HepG2 (cell line): ENCODE data around the gene MGAT5. TPM values are rescaled to one million over a fixed set of nuclear protein-coding genes. Genes with fewer than 3 reads are reported as not detected.

Experiments used
- FUBP1 ChIP-seq: sonication (generic); formaldehyde crosslinking; IDR thresholded peaks from 2 replicates; pipeline ENCODE4 v1.5.1; 2020; ENCODE audit warnings: missing genetic modification reagents, mild to moderate bottlenecking, borderline replicate concordance
- HMGXB3 ChIP-seq: sonication (generic); formaldehyde crosslinking; IDR thresholded peaks from 2 replicates; pipeline ENCODE4 v1.4.0; 2020; ENCODE audit warnings: missing genetic modification reagents, borderline replicate concordance
- HNF4A ChIP-seq: sonication (generic); formaldehyde crosslinking; IDR thresholded peaks from 2 replicates; pipeline ENCODE4 v1.4.0; 2020; ENCODE audit warnings: missing genetic modification reagents
- JDP2 ChIP-seq: sonication (generic); formaldehyde crosslinking; IDR thresholded peaks from 2 replicates; pipeline ENCODE4 v1.8.1; 2022; ENCODE audit warnings: missing genetic modification reagents, borderline replicate concordance
- MAFF ChIP-seq: IDR thresholded peaks from 2 replicates; pipeline ENCODE4 v1.6.1; 2011; ENCODE audit warnings: low read depth, low read length, improper control_type of control experiment
- MED13 ChIP-seq: sonication (generic); formaldehyde crosslinking; IDR thresholded peaks from 2 replicates; pipeline ENCODE4 v1.5.0; 2020; ENCODE audit warnings: missing genetic modification reagents
- MLLT10 ChIP-seq: sonication (generic); formaldehyde crosslinking; IDR thresholded peaks from 2 replicates; pipeline ENCODE4 v1.4.0; 2020; ENCODE audit warnings: missing genetic modification reagents
- MXD4 ChIP-seq: IDR thresholded peaks from 2 replicates; pipeline ENCODE4 v1.6.1; 2016; ENCODE audit warnings: mild to moderate bottlenecking, missing biosample characterization, missing genetic modification reagents
- MYC ChIP-seq: sonication (generic); formaldehyde crosslinking; IDR thresholded peaks from 2 replicates; pipeline ENCODE4 v1.9.0; 2021; ENCODE audit warnings: missing genetic modification reagents, borderline replicate concordance
- NFKBIZ ChIP-seq: IDR thresholded peaks from 2 replicates; pipeline ENCODE4 v1.6.1; 2018; ENCODE audit warnings: missing genetic modification reagents, missing compliant biosample characterization
- POGZ ChIP-seq: sonication (generic); formaldehyde crosslinking; IDR thresholded peaks from 2 replicates; pipeline ENCODE4 v1.4.0; 2020; ENCODE audit warnings: mild to moderate bottlenecking, missing genetic modification reagents
- RXRB ChIP-seq: IDR thresholded peaks from 2 replicates; pipeline ENCODE4 v1.6.1; 2016; ENCODE audit warnings: borderline replicate concordance, missing genetic modification reagents, missing compliant biosample characterization
- SP1 ChIP-seq, 2 experiments: fragments of 450-650 bp in 1 of 2; sonication (generic) in 1 of 2; formaldehyde crosslinking in 1 of 2; IDR thresholded peaks; 2 replicates each; pipeline versions ENCODE4 v1.4.0 to v1.6.1; 2016 to 2020; ENCODE audit warnings: missing genetic modification reagents in 1 of 2
- TIGD3 ChIP-seq: sonication (generic); formaldehyde crosslinking; IDR thresholded peaks from 2 replicates; pipeline ENCODE4 v1.5.1; 2020; ENCODE audit warnings: mild to moderate bottlenecking, missing genetic modification reagents, borderline replicate concordance
- YEATS2 ChIP-seq: sonication (generic); formaldehyde crosslinking; IDR thresholded peaks from 2 replicates; pipeline ENCODE4 v1.4.0; 2020; ENCODE audit warnings: missing genetic modification reagents, borderline replicate concordance
- ZBTB37 ChIP-seq: sonication (generic); formaldehyde crosslinking; IDR thresholded peaks from 2 replicates; pipeline ENCODE4 v1.4.0; 2020; ENCODE audit warnings: mild to moderate bottlenecking, missing genetic modification reagents
- ZNF225 ChIP-seq: sonication (generic); formaldehyde crosslinking; IDR thresholded peaks from 2 replicates; pipeline ENCODE4 v1.4.0; 2020; ENCODE audit warnings: mild to moderate bottlenecking, missing genetic modification reagents
- ZNF24 ChIP-seq: fragments of 450-650 bp; IDR thresholded peaks from 2 replicates; pipeline ENCODE4 v1.6.1; 2017; ENCODE audit warnings: antibody characterized with exemption, mild to moderate bottlenecking
- ZNF557 ChIP-seq: sonication (generic); formaldehyde crosslinking; IDR thresholded peaks from 2 replicates; pipeline ENCODE4 v1.4.0; 2020; ENCODE audit warnings: missing genetic modification reagents
- ZNF7 ChIP-seq: IDR thresholded peaks from 2 replicates; pipeline ENCODE4 v1.6.1; 2016; ENCODE audit warnings: missing biosample characterization, missing genetic modification reagents
- ZNF724P ChIP-seq: sonication (generic); formaldehyde crosslinking; IDR thresholded peaks from 2 replicates; pipeline ENCODE4 v1.8.0; 2022; ENCODE audit warnings: missing genetic modification reagents, borderline replicate concordance
- ZSCAN12 ChIP-seq: sonication (generic); formaldehyde crosslinking; IDR thresholded peaks from 2 replicates; pipeline ENCODE4 v1.9.0; 2021; ENCODE audit warnings: mild to moderate bottlenecking, missing genetic modification reagents
- polyA plus RNA-seq, 8 experiments: library from polyadenylated mRNA; depleted of rRNA in 3 of 8; stranded (reverse) in 7 of 8; unstranded in 1 of 8; fragments of >200 nt; fragmentation: Illumina TruSeq in 4 of 8; extraction: Trizol in 4 of 8; gene quantifications; 2 replicates each; pipeline versions ENCODE4 v1.2.1 to v1.2.3, GENCODE V29; 2011 to 2016; ENCODE audit warnings: low read depth in 4 of 8, missing spikeins in 1 of 8, mixed read lengths in 1 of 8; ENCODE audit not compliant: insufficient read depth in 1 of 8
- total RNA-seq, 5 experiments: library from RNA; depleted of rRNA; stranded (reverse); fragments of >200 nt; fragmentation: Illumina TruSeq; extraction: Trizol; gene quantifications; 2 replicates each; pipeline ENCODE4 v1.2.3, GENCODE V29; 2016; ENCODE audit warnings: low read depth in 1 of 5

The MGAT5 gene
- total and polyA plus RNA-seq, 2 of the 13 experiments (the other 11 are each of a cell fraction or from before 2014, with no cell fraction given), result 33.1 to 60.2 TPM

GRCh38 chr2:134457765-134458472 lies 204.0 kb downstream of the MGAT5 start (continued):
- no peak for TF ChIP-seq FUBP1 (CRISPR knock-in tag)
- no peak for TF ChIP-seq ZNF724P (CRISPR knock-in tag)
- TF ChIP-seq ZNF7 (CRISPR knock-in tag), result no peak
- TF ChIP-seq ZNF24, result no peak
- TF ChIP-seq ZNF557, result no peak
- TF ChIP-seq MXD4 (CRISPR knock-in tag), result no peak
- TF ChIP-seq RXRB (CRISPR knock-in tag), result peak; percentile 91
- peak; percentile 35; the same call in 1 of the 2 replicates for TF ChIP-seq MED13 (CRISPR knock-in tag)
- TF ChIP-seq MAFF, result 0 out of 2 replicates have a peak, but pooled peaks have one; percentile 3
- no peak for TF ChIP-seq ZNF225 (CRISPR knock-in tag)
- TF ChIP-seq JDP2 (CRISPR knock-in tag), result no peak
- no peak for TF ChIP-seq MLLT10 (CRISPR knock-in tag)
- TF ChIP-seq HMGXB3 (CRISPR knock-in tag), result no peak; the same call in 1 of the 2 replicates
- TF ChIP-seq ZBTB37 (CRISPR knock-in tag), result peak; percentile 83
- peak; percentile 62 for TF ChIP-seq HNF4A
- no peak for TF ChIP-seq TIGD3 (CRISPR knock-in tag)
- no peak for TF ChIP-seq SP1 (IDR thresholded peaks at IDR 0.05)
- no peak for TF ChIP-seq SP1 (CRISPR knock-in tag; IDR thresholded peaks at IDR 0.05)
- TF ChIP-seq MYC, result peak; percentile 21; the same call in 1 of the 2 replicates
- peak; percentile 53; the same call in 1 of the 2 replicates for TF ChIP-seq YEATS2 (CRISPR knock-in tag)
- peak; percentile 80 for TF ChIP-seq POGZ
- TF ChIP-seq NFKBIZ (CRISPR knock-in tag), result no peak; the same call in 1 of the 2 replicates
- no peak for TF ChIP-seq ZSCAN12 (CRISPR knock-in tag)
